ENCODE measurements around the gene GNL3L.

Gene GNL3L

GRCh38 chrX:54602563-54602962 lies 72.5 kb downstream of the GNL3L start:
- in situ Hi-C loops (cut with MboI; ENCODE audit: low sequenced_read_pairs): no loop called here
- Histone ChIP-seq H3K27me3 (ENCODE audit: low read depth) (no peaks in the 10 kb centered on the region), H3K9me3 (no peaks in the 10 kb centered on the region), H3K36me3 (replicated peaks) (no peaks in the 10 kb centered on the region), H3K4me1 (no peaks in the 10 kb centered on the region), H3K4me3 (no peak overlapping the region)
- DNase-seq (ENCODE audit: low spot score in 2 of 2): no peak
